SH-SY5Y (cell line): ENCODE data around the gene IL5.

Source experiments
- GATA2 ChIP-seq: IDR thresholded peaks from 2 replicates; pipeline ENCODE4 v1.6.1; 2011; ENCODE audit warnings: mild to moderate bottlenecking, low read depth, low read length
- GATA3 ChIP-seq: IDR thresholded peaks from 2 replicates; pipeline ENCODE4 v1.6.1; 2011; ENCODE audit warnings: low read depth, mild to moderate bottlenecking, low read length, moderate library complexity

- no peak for TF ChIP-seq GATA3
- no peak for TF ChIP-seq GATA2
These were observed 12.4 kb downstream of the IL5 start for GRCh38 chr5:132530946-132531345.
